K562 (cell line): ENCODE results near the gene RNF150. TPM values are rescaled to one million over a fixed set of nuclear protein-coding genes. Genes with fewer than 3 reads are reported as not detected.

Experiments used
- ATAC-seq: fragments of 200-7000 bp; cut with Tn5 transposase; 3 replicates; pipeline ENCODE4 v1.9.1; 2020; ENCODE audit warnings: moderate library complexity
- BruUV-seq: library from RNA; stranded (reverse); fragments of 400-500 nt; replicated peaks from 2 replicates; lab custom pipeline; 2021; lab: Mats Ljungman, UMichigan
- CTCF ChIA-PET: fragments of 300-600 bp; formaldehyde crosslinking; extraction: SDS; loops from one replicate; lab custom pipeline; 2021; ENCODE audit warnings: low intra/inter-chr PET ratio; lab: Yijun Ruan, JAX
- POLR2A ChIA-PET: fragments of 300-600, 350-650 bp; sonication (Branson Sonifier 250); formaldehyde crosslinking; extraction: SDS; loops from one replicate; lab custom pipeline; 2021; ENCODE audit warnings: antibody characterized with exemption, inconsistent platforms; lab: Yijun Ruan, JAX
- DNase-seq, 4 experiments: peaks; one replicate each; pipeline versions ENCODE4 v3.0.0 to v3.0.0-alpha.2; 2011 to 2018; ENCODE audit warnings: low spot score in 3 of 4, mixed read lengths in 3 of 4; ENCODE audit errors: extremely low read depth in 1 of 4
- FAIRE-seq: peaks from 2 replicates; lab custom pipeline; 2011; peaks lifted over from hg19 to GRCh38; lab: Jason Lieb, UNC
- H2AFZ ChIP-seq: 2 replicates; pipeline ENCODE4 v1.6.0; 2011; ENCODE audit warnings: low read depth, low read length, control low read depth, inconsistent platforms
- H3K27ac ChIP-seq: fragments of 200-600 bp; 3 replicates; pipeline ENCODE4 v1.8.0; 2011; ENCODE audit warnings: low read depth, mild to moderate bottlenecking, control low read depth, inconsistent platforms, low read length, moderate library complexity, mixed read lengths; ENCODE audit errors: extremely low read depth
- H3K27me3 ChIP-seq, 2 experiments: fragments of 300-600 bp in 1 of 2; 2 replicates in 1 of 2; 3 replicates in 1 of 2; pipeline versions ENCODE4 v1.6.0 to v1.8.0; 2011; ENCODE audit warnings: inconsistent platforms in 2 of 2, low read length in 2 of 2, mild to moderate bottlenecking in 1 of 2, mixed read lengths in 1 of 2, moderate library complexity in 1 of 2; ENCODE audit not compliant: control insufficient read depth in 2 of 2, insufficient read depth in 2 of 2
- H3K36me3 ChIP-seq: fragments of 300-600 bp; 3 replicates; pipeline ENCODE4 v1.8.0; 2011; ENCODE audit warnings: mild to moderate bottlenecking, low read length, inconsistent platforms; ENCODE audit not compliant: control insufficient read depth, insufficient read depth
- H3K4me1 ChIP-seq, 2 experiments: fragments of 200-600 bp in 1 of 2; replicated peaks in 1 of 2; 2 replicates in 1 of 2; 3 replicates in 1 of 2; pipeline versions ENCODE4 v1.5.1 to v1.8.0; 2011; ENCODE audit warnings: inconsistent platforms in 2 of 2, low read length in 2 of 2, mild to moderate bottlenecking in 1 of 2, mixed read lengths in 1 of 2, moderate library complexity in 1 of 2; ENCODE audit not compliant: control insufficient read depth in 2 of 2, insufficient read depth in 2 of 2
- H3K4me2 ChIP-seq: 2 replicates; pipeline ENCODE4 v1.6.1; 2011; ENCODE audit warnings: low read length, control low read depth, inconsistent platforms, mixed read lengths; ENCODE audit not compliant: insufficient read depth
- H3K4me3 ChIP-seq: fragments of 200-600 bp; sonication (generic), shearing (Covaris generic); 2 replicates; pipeline ENCODE4 v1.5.1; 2016; ENCODE audit warnings: control low read depth, inconsistent platforms
- H3K79me2 ChIP-seq: fragments of 200-600 bp; 3 replicates; pipeline ENCODE4 v1.8.0; 2011; ENCODE audit warnings: low read length, inconsistent platforms; ENCODE audit not compliant: control insufficient read depth, insufficient read depth
- H3K9ac ChIP-seq, 2 experiments: 2 replicates each; pipeline versions ENCODE4 v1.6.0 to v1.6.1; 2011; ENCODE audit warnings: low read depth in 2 of 2, low read length in 2 of 2, control low read depth in 1 of 2, inconsistent platforms in 1 of 2, mild to moderate bottlenecking in 1 of 2, mixed read lengths in 1 of 2; ENCODE audit not compliant: insufficient read depth in 1 of 2
- H3K9me1 ChIP-seq: one replicate; pipeline ENCODE4 v1.6.0; 2011; ENCODE audit warnings: inconsistent platforms, mild to moderate bottlenecking, low read length, moderate library complexity; ENCODE audit not compliant: control insufficient read depth, insufficient read depth
- H3K9me3 ChIP-seq: replicated peaks from 2 replicates; pipeline ENCODE4 v1.5.1; 2011; ENCODE audit warnings: low read depth, low read length, inconsistent platforms; ENCODE audit not compliant: control insufficient read depth, insufficient read depth
- H4K20me1 ChIP-seq: replicated peaks from 2 replicates; pipeline ENCODE4 v1.6.1; 2011; ENCODE audit warnings: low read length, inconsistent platforms, mixed read lengths; ENCODE audit not compliant: control insufficient read depth, insufficient read depth
- ARID1B ChIP-seq: fragments of 450-650 bp; IDR thresholded peaks from 2 replicates; pipeline ENCODE4 v1.6.1; 2016; ENCODE audit warnings: antibody characterized with exemption, mild to moderate bottlenecking, inconsistent platforms
- CSDE1 ChIP-seq, 2 experiments: fragments of 450-650 bp; IDR thresholded peaks; 2 replicates each; pipeline ENCODE4 v1.6.1; 2016; ENCODE audit warnings: mild to moderate bottlenecking in 1 of 2
- GTF2B ChIP-seq: IDR thresholded peaks from 2 replicates; pipeline ENCODE4 v1.6.1; 2011; ENCODE audit not compliant: insufficient read length; ENCODE audit errors: extremely low read depth
- KDM5B ChIP-seq: fragments of 200-600 bp; sonication (generic); IDR thresholded peaks from 2 replicates; pipeline ENCODE4 v1.6.1; 2012; ENCODE audit warnings: low read depth, mild to moderate bottlenecking, moderate library complexity, low read length, control low read depth, inconsistent platforms; ENCODE audit not compliant: insufficient replicate concordance
- MIER1 ChIP-seq: fragments of 450-650 bp; IDR thresholded peaks from 2 replicates; pipeline ENCODE4 v1.6.1; 2016; ENCODE audit warnings: antibody characterized with exemption, mild to moderate bottlenecking, low read depth
- MTA1 ChIP-seq: fragments of 450-650 bp; IDR thresholded peaks from 2 replicates; pipeline ENCODE4 v1.6.1; 2017; ENCODE audit warnings: borderline replicate concordance
- NRF1 ChIP-seq, 2 experiments: fragments of 450-650 bp; IDR thresholded peaks in 1 of 2; conservative IDR thresholded peaks in 1 of 2; 2 replicates each; pipeline ENCODE4 v1.6.1; 2014; ENCODE audit warnings: mild to moderate bottlenecking in 2 of 2
- POLR2AphosphoS5 ChIP-seq: IDR thresholded peaks from 2 replicates; pipeline ENCODE4 v1.6.1; 2011; ENCODE audit warnings: mild to moderate bottlenecking, low read depth, low read length, moderate library complexity; ENCODE audit not compliant: control insufficient read depth, insufficient read depth
- RBBP5 ChIP-seq: fragments of 200-600 bp; sonication (generic); IDR thresholded peaks from 2 replicates; pipeline ENCODE4 v1.6.1; 2012; ENCODE audit warnings: borderline replicate concordance, mild to moderate bottlenecking, low read length, control low read depth, inconsistent platforms; ENCODE audit not compliant: insufficient read depth, poor library complexity, severe bottlenecking
- SMARCC2 ChIP-seq: fragments of 450-650 bp; IDR thresholded peaks from 2 replicates; pipeline ENCODE4 v1.6.1; 2017; ENCODE audit warnings: antibody characterized with exemption, moderate library complexity, mild to moderate bottlenecking, low read depth
- SNRNP70 ChIP-seq: fragments of 200-400 bp; formaldehyde crosslinking; optimal IDR thresholded peaks from 2 replicates; pipeline ENCODE3; 2017; ENCODE audit warnings: low read depth, low read length
- U2AF1 ChIP-seq: fragments of 200-400 bp; formaldehyde crosslinking; optimal IDR thresholded peaks from 2 replicates; pipeline ENCODE3; 2017; ENCODE audit warnings: mild to moderate bottlenecking, low read depth, low read length, moderate library complexity
- ZNF263 ChIP-seq: sonication (generic); formaldehyde crosslinking; IDR thresholded peaks from 2 replicates; pipeline ENCODE4 v1.8.0; 2022; ENCODE audit warnings: mild to moderate bottlenecking, missing genetic modification reagents, borderline replicate concordance
- WGBS: fragments of 100-300 bp; shearing (Covaris generic); methylation state at CpG from one replicate; pipeline ENCODE4 v1.1.6; 2016; ENCODE audit warnings: low coverage, mixed read lengths; ENCODE audit not compliant: insufficient coverage; ENCODE audit errors: missing lambda C conversion rate; 5-methylcytosine and 5-hydroxymethylcytosine counted together
- in situ Hi-C: fragments of 300-500 bp; cut with MboI; formaldehyde crosslinking; loops from 4 replicates; pipeline ENCODE4 v1.15.0; 2018; ENCODE audit warnings: inconsistent platforms, mixed read lengths
- intact Hi-C: fragments of 100-400 bp; cut with micrococcal nuclease; formaldehyde crosslinking; loops from 2 replicates; pipeline ENCODE4 v1.14.2; 2022
- polyA plus RNA-seq, 8 experiments: library from polyadenylated mRNA; depleted of rRNA in 4 of 8; stranded (reverse) in 5 of 8; unstranded in 3 of 8; fragments of >200 nt; fragmentation: Nextera tagmentation in 2 of 8; fragmentation: Illumina TruSeq in 1 of 8; extraction: Ambion mirVana in 2 of 8; extraction: Trizol in 1 of 8; gene quantifications; 2 replicates each; pipeline versions ENCODE4 v1.2.1 to v1.2.3, GENCODE V29; 2011 to 2014; ENCODE audit warnings: inconsistent platforms in 1 of 8, missing spikeins in 1 of 8
- total RNA-seq, 7 experiments: library from RNA; depleted of rRNA in 6 of 7; stranded (reverse); fragments of >200 nt in 6 of 7; fragmentation: Illumina TruSeq in 2 of 7; extraction: Trizol in 2 of 7; gene quantifications; 2 replicates each; pipeline versions ENCODE4 v1.2.1 to v1.2.3, GENCODE V29; 2011 to 2021; ENCODE audit warnings: low replicate concordance in 1 of 7
- TF ChIP-seq, protein P1 (sequence below): fragments of 450-650 bp; IDR thresholded peaks from 2 replicates; pipeline ENCODE4 v1.6.1; 2016; ENCODE audit warnings: mild to moderate bottlenecking

RNF150 gene
- total and polyA plus RNA-seq, 9 of the 15 experiments (the other 6 are each of a cell fraction or from before 2014, with no cell fraction given) = 0.09 TPM; not detected in 8

GRCh38 chr4:141026900-141027299 lies 106.4 kb downstream of the RNF150 start:
- FAIRE-seq = no peak
- no peak overlapping the region for H3K27ac ChIP-seq
- ChIA-PET CTCF (no interaction called here), POLR2A (interaction anchor here (1.4 kb wide), 1 partner anchor 16 kb away, joined by 4 read pairs; no protein-coding TSS in a partner anchor)
- no peaks in the 10 kb centered on the region for H4K20me1 ChIP-seq
- DNase-seq = no peak
- H3K79me2 ChIP-seq = no peaks in the 10 kb centered on the region
- BruUV-seq = no TSS peak
- no peak for ATAC-seq
- H2AFZ ChIP-seq = no peak overlapping the region
- intact Hi-C loops (no loop called here), in situ Hi-C loops (no loop called here)
- H3K9ac ChIP-seq = no peak overlapping the region
- no peaks in the 10 kb centered on the region for H3K9me3 ChIP-seq
- 0% methylated on average over 7 of the region's 7 CpGs for WGBS
- H3K36me3 ChIP-seq = no peaks in the 10 kb centered on the region
- H3K27me3 ChIP-seq = no peaks in the 10 kb centered on the region
- no peaks in the 10 kb centered on the region for H3K9me1 ChIP-seq
- H3K4me3 ChIP-seq = no peak overlapping the region
- TF ChIP-seq ARID1B (no peak), CSDE1 (IDR thresholded peaks at IDR 0.05) (no peak), POLR2AphosphoS5 (no peak), KDM5B (no peak), SMARCC2 (no peak), GTF2B (no peak), SNRNP70 (no peak), MIER1 (no peak), NRF1 (conservative IDR thresholded peaks at IDR 0.05 in 1 of 2, IDR thresholded peaks at IDR 0.05 in 1 of 2) (no peak), MTA1 (no peak), RBBP5 (no peak), U2AF1 (no peak), ZNF263 (CRISPR knock-in tag) (no peak)
- TF ChIP-seq, protein P1, sequence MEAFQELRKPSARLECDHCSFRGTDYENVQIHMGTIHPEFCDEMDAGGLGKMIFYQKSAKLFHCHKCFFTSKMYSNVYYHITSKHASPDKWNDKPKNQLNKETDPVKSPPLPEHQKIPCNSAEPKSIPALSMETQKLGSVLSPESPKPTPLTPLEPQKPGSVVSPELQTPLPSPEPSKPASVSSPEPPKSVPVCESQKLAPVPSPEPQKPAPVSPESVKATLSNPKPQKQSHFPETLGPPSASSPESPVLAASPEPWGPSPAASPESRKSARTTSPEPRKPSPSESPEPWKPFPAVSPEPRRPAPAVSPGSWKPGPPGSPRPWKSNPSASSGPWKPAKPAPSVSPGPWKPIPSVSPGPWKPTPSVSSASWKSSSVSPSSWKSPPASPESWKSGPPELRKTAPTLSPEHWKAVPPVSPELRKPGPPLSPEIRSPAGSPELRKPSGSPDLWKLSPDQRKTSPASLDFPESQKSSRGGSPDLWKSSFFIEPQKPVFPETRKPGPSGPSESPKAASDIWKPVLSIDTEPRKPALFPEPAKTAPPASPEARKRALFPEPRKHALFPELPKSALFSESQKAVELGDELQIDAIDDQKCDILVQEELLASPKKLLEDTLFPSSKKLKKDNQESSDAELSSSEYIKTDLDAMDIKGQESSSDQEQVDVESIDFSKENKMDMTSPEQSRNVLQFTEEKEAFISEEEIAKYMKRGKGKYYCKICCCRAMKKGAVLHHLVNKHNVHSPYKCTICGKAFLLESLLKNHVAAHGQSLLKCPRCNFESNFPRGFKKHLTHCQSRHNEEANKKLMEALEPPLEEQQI = no peak
- no peaks in the 10 kb centered on the region for H3K4me1 ChIP-seq
- no peak overlapping the region for H3K4me2 ChIP-seq
